Inflammatory macrophage treated with lipopolysaccharide for 1 hour (primary cell): ENCODE data around the gene PLEK.
A peak's percentile ranks its signal among the peaks of the same experiment; 100 is the strongest.
"Not testable (repeated sequence)": the region's sequence is repeated elsewhere in the genome, so short reads cannot be mapped to it uniquely, and the experiment has no call there.

Experiments used
- DNase-seq, 2 donors: peaks; one replicate each; pipeline ENCODE4 v3.0.0-alpha.2; 2020 to 2022

Gene PLEK

DNA sequence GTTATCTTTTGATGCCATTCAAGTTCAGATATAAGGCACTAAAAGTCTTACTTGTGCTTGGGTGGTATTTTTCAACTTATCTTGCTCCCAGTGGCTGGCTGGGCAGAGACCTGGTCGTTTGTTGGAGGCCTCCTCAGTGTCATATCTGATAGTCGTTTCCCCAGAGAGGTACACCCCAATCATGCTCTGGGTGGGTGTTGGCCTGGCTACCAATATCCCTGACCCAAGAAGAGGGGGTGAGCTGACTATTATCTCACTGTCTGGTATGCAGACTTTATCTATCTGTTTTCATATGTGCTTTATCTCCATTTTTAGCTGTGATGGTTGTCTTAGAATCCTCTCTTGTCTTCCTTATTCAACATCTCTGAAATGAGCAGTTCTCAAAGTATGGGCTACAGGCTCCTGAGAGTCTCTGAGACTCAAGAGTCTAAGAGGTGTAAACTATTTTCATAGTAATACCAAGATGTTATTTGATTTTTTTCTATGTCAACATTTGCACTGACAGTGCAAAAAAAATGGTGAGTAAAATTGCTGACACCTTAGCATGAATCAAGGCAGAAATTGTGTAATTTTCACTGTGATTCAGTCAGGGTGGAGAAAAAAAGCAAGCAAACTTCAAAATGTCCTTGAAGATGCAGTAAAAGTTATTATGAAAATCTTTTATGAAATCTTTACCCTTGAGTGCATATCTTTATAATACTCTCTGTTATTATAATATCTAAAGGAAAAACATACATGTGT is 12.3 kb upstream of the PLEK start:
- no peak for DNase-seq

DNA sequence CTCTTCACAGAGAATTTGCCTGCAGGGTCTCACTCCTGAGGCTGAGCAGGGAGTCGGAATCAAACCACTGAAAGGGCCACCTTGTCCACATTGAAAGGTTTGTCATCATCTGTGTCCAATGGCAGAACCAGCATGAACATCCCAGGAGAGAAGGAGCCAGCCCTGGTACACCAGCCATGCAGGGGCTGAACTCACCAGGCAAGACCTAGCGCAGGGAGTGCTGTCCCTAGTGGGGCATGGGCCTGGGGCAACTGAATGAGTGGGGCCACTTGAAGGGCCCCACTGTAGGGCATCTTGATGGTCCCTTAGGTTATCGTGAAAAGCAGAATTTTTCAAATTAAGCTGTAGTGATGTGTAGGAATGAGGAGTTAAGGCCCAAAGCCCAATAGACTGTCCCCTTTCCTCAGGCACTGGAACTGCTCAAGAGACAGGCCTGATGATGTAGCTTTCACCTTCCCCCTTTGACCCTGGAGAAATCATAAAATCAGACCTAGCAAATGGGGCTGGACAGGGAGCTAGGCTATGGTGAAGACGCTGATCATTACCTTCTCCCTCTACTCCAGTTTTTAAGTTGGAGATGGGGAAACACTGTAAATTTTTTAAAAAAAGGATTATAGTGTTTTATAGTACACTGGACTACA is 8.4 kb upstream of the PLEK start:
- DNase-seq: no peak

DNA sequence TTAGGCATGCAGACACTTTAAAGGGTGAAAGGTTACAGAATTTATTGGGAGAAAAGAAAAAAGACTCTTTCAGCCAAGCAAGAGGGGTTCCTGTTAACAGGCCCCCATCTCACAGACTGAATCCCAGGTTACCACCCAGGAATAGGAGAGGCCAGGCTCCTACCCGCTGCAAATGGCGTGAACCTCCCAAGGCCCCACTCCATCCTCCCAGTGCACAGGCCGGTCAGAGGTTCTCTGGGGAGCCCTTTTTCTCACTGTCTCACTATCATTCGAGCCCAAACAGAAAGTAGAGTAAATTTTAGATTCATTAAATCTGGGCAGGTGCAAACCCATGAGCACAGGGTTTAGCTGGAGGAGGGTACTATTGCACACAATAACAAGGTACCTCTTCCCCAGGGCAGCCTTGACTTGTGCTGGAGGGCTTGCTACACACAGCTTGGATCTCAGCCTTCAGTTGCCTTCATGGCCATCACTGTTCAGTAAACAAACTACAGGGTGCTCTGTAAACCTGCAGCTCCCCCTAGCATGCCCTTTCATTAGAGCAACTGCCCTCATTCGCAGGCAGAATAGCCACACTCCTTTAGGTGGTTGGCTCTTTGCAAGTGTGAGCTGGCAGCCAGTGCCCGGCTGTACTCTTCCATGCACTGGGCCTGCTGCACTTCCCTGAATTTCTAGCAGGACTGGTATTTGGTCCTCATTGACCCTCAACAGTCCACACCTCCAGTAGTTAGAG is 7.3 kb upstream of the PLEK start:
- DNase-seq: peak in 1 of 2 donors; percentile 58

DNA sequence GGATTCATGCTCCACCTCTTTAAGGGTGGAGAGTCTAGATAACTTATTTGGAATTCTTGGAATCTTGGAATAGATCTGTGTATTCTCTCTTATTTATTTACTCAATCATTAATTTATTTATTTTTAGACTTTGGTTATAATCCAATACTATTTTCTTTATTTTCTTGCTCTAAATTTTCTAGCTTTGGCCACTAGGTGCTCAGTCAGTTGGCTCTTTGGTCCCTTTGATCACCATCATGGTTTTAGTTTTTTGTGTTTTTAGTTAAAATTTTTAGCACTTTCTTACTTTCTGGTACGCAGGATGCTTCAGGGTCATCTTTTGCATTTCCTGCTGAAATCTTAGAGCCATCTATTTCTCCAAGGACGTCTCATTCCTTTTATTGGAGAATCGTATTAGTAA is 5.2 kb upstream of the PLEK start:
- DNase-seq: no peak

DNA sequence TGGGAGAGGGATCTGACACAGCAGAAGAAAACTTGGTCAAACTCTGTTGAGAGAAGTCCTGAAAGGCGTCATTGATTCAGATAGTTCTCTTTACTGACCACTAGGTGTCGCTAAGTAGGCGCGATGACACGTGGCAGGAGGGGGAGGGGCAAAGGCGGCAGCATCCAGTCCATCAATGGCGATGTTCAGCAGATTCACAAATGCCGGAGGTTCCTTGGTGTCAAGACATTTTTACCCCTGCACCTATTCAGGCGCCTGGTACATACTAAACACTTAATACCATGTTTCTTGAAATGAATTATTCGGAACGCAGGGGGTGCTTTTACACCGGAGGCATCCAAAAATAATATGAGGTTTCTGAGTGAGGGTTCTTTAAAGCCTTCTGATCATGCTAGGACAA is 3.0 kb upstream of the PLEK start:
- peak; percentile 74 to 89 for DNase-seq

DNA sequence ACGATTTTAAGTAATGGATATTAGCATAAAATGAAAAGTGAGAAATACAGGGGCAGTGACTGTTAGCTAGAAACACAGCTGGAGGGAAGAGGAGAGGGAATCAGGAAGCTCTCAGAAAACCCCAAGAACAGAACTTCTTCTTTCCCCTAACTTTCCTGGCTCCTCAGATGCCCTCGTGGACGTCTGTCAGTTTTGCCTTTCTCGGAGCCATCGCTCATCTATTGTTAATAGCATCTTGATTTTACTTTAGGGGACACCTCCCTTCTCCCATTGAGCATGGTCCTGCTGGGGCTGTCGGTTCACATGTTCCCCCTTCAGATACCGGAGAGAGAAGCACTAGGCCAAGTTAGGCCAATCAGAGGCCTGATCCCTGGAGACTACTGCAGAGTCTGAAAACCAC is 2.3 kb upstream of the PLEK start:
- DNase-seq: peak; percentile 54

DNA sequence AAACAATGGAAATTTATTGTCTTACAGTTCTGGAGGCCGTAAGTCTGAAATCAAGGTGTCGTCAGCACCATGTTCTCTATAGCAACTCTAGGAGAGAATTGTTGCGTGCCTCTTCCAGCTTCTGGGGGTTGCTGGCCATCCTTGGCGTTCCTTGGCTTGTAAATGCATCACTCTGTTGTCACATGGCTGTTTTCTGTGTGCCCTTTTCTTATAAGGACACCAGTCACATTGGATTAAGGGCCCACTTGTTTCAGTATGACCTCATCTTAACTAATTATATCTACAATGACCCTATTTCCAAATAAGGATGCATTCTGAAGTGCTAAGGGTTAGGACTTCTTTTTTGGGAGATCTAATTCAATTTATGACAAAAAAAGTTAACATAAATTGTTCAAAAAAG is 1.4 kb upstream of the PLEK start:
- DNase-seq: peak; percentile 38 to 77

DNA sequence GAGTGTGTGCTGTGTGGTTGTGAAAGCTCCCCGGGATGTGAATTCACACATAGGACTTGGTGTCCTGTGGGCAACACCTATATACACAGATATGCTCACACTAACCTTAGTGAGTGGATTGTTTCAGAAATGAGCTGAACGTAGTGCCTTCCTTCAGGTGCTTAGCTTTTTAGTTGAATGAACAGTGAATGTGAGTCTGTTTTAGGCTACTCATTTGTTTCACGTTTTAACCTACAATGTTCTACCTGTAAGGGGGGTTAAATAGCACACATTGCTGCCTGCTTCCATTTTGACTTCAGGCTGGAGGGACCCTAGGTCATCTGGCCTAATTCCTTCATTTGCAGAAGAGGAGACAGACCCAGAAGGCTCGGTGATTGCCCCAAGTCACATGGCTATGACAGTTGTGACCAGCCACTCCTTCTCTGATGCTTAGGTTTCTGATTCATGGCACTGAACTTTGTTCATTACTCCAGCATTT is 1.0 kb downstream of the PLEK start:
- DNase-seq: peak; percentile 75 to 85

DNA sequence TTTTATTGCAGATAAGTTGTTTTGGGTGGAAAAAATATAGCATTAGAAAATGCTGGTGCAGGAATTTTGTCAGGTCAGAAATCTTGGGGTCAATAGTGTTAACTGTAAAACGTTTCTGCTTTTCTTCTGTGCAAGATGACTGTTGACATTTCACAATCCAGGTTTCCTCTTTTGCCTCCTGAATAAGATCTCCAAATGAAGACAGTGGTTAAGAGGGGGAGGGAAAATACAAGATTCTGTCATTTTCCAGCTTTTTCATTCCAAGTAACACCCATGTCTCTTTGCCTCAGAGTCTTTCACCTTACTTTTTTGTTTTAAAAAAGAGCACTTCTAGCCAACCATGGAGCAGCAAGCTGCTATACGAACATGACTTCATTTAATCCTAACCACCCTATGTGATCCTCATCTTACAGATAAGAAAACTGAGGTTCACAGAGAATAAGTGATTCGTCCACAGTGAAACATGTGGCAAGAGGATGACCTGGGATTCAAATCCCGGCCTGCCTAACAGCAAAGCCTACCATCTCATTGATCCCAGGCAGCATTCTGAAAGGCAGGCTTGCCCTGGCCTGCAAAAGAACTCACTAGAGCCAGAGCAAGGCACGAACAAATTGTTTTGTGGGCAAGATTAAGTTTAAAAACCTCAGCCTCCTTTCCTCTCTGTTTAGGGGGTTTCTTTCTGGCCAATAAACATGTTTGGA is 3.0 kb downstream of the PLEK start:
- DNase-seq: peak; percentile 82 to 86

DNA sequence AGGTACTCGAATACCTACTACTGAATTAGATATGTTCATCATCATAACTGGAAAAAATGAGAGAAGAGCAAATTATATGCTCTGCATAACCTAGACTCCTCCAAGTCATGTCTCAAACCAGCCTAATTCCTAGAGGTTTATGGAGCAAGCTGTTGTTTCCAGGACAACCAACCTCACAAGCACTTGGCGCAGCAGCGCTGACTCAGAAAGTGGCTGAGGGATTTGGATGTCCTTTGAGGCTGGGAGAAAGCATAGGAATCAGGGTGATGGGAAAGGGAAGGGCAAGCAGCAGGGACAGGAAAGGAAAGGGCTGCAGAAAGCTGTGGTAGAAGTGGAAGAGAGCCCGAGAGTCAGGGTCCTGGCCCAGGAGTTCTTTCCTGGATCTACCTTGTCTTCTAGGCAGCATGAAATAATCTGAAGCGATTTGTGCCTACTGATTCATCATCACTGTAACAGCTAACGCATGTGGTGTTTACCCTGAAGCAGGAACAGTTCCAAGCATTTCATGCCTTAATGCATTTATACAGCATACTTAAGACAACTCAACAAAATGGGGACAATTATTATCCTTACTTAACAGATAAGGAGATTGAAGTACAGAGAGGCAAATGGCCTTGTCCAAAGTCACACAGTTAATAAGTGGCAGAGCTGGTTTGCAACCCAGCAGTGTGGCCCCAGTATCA is 3.7 kb downstream of the PLEK start:
- peak in 1 of 2 donors; percentile 24 for DNase-seq

DNA sequence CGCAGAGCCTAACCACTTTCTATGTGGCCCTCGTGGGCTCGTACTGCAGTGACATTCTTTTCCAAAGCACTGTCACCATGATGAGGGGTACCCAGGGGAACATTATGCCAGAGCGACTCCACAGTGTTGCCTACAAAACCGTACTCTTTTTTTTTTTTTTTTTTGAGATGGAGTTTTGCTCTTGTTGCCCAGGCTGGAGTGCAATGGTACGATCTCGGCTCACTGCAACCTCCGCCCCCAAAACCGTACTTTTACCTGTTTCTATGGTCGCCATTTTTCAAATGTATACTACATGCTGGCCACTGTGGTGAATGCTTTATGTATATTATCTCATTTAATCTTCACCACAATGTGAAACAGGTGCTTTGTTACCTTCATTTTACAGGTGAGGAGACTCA is 4.3 kb downstream of the PLEK start:
- DNase-seq: no peak

DNA sequence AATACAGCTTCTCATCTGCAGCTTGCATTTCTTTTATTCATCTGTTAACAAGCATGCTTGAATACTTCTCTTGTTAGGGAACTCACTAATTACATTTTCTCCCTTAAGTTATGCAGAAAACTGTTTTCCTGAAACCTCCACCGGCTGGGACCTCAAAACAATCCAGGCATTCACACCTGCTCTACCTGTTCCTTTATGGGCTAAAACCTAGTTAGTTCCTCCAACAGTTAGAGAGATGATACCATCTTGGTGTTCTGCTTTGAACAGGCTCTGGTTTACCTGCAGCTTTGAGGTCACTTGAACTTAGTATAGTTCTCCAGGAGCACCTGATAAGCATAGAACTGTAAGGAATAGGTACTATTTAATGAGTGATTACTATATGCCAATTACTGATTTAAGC is 6.1 kb downstream of the PLEK start:
- no peak for DNase-seq

DNA sequence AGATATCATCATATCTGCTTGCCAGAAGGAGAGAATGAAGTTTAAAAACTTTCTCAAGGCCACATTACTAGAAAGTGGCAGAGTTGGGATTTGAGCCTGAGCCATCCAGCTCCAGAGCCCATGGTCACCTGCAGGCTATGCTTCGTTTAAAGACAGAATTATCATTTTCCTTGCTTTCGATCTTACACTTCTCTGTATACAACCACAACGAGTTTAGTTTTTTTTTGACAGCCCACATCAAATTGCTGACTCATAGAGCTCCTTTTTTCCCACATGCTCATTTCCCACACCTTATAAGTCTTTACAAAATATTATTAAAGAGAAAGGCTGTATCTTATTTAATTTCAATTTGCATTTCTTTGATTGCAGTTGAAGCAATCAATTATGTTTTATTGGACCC is 6.5 kb downstream of the PLEK start:
- peak in 1 of 2 donors; percentile 16 for DNase-seq

DNA sequence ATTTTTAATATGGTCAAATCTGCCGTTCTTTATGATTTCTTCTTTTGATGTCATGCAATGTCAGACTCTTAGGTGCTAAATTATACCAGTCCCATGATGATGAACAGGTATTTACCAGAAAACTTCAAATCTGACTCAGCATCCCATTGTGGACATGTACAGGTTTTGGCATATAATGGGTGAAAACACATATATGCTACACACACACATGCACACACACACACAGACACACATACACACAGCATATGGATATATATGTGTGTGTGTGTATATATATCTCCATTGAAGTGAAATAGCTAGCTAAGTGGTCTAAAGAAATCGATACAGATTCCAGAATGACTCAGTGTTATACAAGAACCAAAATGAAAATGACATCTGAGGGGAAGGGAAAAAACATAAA is 7.4 kb downstream of the PLEK start:
- peak in 1 of 2 donors; percentile 6 for DNase-seq

DNA sequence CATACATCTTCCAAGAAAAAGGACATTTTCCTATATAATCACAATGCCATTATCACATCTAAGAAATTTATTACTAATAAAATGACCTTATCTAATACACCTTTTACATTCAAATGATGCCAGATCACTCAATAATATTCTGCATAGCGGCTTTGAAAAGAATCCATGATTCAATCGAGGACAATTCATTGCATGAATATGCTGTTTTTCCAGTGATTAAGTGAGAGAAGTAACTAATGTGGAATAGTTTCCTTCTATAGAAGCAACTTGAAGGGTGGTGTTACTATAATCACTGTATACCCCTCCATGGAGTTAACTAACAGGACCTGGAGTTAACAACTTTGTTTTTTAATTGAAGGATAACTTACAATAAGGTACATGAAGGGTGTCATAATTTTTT is 9.1 kb downstream of the PLEK start:
- DNase-seq: no peak

DNA sequence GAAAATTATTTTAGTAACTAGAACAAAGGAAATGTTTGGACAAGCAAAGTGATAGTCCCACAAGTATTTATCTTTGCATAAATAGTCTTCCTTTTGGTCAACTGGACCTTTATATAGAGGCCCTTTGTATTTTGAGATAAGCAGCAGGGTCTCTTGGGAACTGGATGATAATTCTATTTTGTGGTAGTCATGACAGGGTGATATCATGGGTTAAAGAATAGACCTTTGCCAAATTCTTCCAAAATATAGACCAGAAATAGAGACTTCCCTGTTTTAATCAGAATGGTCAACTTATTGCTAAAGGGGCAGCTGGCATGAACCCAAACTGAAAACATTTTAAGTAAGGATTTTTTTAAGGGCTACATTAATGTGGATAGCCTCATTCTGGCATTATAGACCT is 10.5 kb downstream of the PLEK start:
- DNase-seq: no peak

DNA sequence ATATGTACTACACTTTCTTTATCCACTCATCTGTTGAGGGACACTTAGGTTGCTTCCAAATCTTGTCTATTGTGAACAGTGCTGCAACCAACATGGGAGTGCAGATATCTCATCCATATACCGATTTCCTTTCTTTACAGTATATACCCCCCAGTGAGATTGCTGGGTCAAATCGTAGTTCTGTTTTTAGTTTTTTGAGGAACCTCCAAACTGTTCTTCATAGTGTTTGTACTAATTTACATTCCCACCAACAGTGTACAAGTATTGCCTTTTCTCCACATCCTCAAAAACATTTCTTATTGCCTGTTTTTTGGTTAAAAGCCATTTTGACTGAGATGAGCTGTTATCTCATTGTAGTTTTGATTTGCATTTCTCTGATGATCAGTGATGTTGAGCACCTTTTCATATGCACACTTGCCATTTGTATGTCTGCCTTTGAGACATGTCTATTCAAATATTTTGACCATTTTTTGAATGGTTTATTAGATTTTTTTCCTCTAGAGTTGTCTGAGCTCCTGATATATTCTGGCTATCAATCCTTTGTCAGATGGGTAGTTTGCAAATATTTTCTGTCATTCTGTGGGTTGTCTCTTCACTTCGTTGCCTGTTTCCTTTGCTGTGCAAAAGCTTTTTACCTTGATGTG is 12.2 kb downstream of the PLEK start:
- DNase-seq: no peak

DNA sequence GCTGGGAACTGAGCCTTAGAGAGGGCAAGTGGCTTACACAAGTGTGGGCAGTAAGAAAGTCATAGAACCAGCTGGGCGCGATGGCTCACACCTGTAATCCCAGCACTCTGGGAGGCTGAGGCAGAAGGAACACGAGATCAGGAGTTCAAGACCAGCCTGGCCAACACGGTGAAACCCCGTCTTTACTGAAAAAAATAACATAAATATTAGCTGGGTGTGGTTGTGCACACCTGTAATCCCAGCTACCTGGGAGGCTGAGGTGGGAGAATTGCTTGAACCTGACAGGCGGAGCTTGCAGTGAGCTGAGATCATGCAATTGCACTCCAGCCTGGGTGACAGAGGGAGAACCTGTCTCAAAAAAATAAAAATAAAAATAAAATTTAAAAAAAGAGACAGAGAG is 13.7 kb downstream of the PLEK start:
- DNase-seq: not testable (repeated sequence)

DNA sequence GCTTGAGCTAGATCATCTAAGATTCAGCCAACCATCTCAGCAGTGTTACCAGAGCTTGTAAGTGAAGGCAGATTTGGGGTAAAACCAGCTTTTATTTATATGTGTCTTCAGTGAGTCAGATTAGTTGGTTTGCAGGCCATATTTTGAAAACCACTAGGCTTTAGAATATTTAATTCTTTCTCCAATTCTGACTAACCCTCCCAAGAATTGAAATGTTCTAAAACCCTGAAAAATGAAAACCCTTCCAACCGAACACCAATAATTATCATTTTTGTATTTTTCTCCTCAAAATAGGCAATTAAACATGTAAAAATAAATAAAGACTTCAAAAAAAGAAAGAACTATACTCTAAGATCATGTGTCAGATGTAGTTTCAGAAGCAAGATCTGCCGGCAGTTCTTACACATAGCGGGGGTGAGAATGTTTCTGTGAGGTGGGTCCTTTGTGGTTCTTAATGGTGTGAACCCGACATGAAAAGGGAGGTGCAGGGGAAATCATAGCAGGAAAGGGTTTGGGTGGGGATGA is 14.2 kb downstream of the PLEK start:
- DNase-seq: no peak

DNA sequence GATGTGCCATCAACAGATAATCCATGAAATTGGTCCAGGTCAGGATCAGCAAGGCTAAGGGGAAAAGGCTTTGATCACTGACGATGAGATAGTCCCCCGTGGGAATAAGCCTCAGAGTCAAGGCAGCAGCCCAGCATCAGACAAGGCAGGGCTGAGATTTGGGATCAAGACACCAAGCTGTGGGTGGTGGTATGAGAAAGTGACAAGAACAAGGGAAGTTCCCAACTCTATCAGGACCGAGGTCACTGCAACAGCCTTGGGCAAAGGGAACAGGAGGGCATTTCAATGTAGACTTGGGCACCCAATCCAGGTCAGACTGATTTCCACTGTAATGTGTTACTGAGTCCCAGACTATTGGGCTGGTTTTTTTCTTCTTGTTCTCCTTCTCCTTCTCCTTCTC is 18.7 kb downstream of the PLEK start:
- peak in 1 of 2 donors; percentile 55 for DNase-seq

DNA sequence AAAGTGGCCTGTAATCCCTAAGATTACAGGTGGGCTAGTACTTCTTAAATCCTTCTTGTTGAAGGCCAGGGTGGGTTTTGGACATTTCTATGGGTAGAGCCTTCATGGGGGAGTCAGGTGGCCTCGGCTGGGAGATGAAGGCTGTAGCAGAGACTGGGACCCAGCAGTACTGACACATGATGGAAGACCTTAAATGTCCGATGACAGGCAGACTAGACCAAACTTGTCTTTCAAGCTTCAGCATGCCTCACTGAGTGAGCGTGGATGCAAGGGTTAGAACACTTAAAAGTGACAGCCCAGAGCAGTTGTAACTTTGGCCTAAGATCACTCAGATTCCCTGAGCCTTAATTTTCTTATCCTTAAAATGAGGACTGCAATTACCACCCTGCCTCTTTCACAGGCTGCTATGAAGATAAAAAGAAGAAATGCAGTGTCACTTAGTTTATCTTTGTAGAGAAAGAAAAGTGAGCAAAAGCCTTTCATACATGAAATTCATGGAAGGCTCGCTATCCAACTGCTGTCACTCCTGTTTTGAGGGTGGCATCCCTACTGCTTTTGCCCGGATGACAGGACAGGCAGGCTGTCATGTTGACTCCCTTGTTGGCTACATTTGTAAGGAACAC is 19.5 kb downstream of the PLEK start:
- DNase-seq: no peak
